Measurements from ENCODE around the gene PLAC9.

GRCh38 chr10:80122746-80123145 lies 9.8 kb upstream of the PLAC9 start:
- TF ChIP-seq EZH2 (IDR thresholded peaks at IDR 0.05) = no peak
- no peak for TF ChIP-seq CTCF (IDR thresholded peaks at IDR 0.05)

All from neural progenitor cell (in vitro differentiated cells).